HG03060 (cell line): Measurements from ENCODE around the gene APOBEC3B.
"Not testable (repeated sequence)": the region's sequence is repeated elsewhere in the genome, so short reads cannot be mapped to it uniquely, and the experiment has no call there.

Experiments used
- ATAC-seq: cut with Tn5 transposase; IDR thresholded peaks from one replicate; pipeline ENCODE4 v1.9.1; 2021; ENCODE audit warnings: low read depth, moderate number of reproducible peaks; ENCODE audit not compliant: unreplicated experiment

APOBEC3B gene

DNA sequence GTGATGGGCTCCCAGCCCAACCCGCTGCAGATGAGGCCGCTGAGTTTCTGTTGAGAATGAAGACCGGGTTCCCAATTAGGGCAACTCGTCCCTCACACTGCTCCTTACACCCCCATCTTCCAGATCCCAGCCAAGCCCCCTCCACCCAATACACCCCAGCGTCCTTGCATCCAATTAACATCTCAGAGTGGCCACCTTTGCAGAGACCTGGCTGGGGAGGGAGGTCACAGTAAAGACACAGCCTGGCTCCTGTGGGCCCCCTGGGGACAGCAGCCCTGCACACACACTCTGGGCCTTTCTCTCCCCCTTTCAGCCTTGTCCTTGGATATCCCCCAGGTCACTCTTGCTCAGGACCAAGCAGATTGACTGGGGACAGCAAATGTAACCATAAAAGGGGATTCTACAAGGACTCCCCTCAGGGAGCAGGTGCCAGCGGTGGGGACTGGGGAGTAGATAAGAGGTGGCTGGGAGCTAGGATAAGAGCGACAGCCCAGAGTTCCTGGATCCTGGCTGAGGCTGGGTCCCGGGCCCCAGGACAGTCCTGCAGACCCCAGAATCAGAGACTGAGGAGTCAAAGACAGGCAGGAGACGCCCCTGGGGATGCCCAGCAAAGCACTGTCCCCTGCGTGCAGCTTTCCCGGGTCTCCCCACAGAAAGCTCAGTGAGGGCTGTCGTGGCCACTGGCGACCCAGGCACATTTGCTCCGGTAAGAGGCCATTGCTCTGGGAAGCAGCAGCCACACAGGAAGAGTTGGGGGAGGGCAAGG, 16.4 kb upstream of the APOBEC3B start:
- ATAC-seq: no peak

- no peak for ATAC-seq
Measured at GRCh38 chr22:38966380-38966702, 15.8 kb upstream of the APOBEC3B start.

- ATAC-seq: no peak
Measured at GRCh38 chr22:38966942-38967341, 15.2 kb upstream of the APOBEC3B start.

DNA sequence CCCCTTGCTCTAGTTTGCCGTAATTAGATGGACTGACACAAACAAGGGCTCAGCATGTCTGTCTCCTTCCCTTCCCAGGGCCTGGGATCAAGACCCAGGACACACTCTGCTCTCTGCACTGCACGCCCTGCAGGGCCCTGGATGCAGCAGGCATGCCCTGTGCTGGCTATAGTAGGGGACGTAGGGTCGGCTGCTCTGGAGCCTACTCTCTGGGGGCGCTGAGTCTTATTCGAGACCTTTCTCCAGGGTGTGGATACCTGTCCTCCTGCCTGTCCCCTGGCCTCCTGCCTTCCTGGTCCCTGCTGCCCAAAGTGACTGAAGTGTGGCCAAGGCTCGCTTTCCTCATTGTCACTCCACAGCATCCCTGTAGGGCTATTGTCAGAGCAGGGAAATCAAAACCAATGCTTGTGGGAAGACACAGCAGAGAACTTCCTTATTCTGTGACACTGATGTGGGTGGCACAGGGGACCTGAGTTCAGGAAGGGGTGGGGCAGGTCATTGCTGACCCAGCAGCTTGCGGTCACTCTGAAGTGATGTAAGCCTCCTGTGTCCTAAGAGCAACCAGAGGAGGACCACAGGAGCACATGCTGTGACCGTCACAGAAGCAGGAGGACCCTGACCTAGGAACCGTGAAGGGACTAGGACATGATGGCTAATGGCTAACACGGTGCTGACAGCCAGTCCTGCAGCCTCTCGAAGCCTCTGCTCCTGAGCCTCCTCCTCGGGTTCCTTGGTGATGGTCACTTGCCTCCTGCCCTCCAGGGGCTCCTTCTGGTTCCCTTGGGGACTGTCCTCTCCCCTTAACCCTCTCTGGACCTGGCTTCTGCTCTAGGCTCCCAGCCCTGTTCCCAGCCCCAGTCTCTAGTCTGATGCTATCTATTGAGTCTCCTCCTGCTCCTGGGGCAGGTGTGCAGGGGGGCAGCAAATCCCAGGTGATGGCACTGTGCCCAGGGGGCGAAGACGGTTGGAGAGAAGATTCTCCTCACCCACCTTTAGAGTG, 14.4 kb upstream of the APOBEC3B start:
- ATAC-seq: no peak

GRCh38 chr22:38968801-38969200, 13.3 kb upstream of the APOBEC3B start:
- ATAC-seq: no peak

- no peak for ATAC-seq
Measured at GRCh38 chr22:38970551-38970950, 11.6 kb upstream of the APOBEC3B start.

DNA sequence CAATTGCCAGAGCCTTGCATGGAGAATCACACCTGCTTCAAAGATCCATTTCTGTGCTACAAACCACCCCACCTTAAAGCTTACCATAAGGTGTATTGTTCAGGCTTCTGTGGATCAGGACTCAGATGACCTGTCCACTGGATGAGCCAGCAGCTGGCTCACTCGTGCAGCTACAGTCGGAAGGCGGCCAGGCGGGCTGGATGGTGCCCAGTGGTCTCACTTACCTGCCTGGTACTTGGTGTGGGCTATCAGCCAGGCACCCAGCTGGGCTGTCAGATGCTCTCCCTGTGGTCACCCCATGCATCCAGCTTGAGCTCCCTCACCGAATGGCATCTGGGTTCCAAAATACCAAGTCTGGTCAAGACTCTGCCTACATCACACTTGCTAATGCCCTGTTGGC, 10.9 kb upstream of the APOBEC3B start:
- no peak for ATAC-seq

GRCh38 chr22:38971791-38972190, 10.4 kb upstream of the APOBEC3B start:
- ATAC-seq: no peak

GRCh38 chr22:38972558-38972957, 9.6 kb upstream of the APOBEC3B start:
- no peak for ATAC-seq

GRCh38 chr22:38973289-38974169, 8.6 kb upstream of the APOBEC3B start:
- ATAC-seq: no peak

DNA sequence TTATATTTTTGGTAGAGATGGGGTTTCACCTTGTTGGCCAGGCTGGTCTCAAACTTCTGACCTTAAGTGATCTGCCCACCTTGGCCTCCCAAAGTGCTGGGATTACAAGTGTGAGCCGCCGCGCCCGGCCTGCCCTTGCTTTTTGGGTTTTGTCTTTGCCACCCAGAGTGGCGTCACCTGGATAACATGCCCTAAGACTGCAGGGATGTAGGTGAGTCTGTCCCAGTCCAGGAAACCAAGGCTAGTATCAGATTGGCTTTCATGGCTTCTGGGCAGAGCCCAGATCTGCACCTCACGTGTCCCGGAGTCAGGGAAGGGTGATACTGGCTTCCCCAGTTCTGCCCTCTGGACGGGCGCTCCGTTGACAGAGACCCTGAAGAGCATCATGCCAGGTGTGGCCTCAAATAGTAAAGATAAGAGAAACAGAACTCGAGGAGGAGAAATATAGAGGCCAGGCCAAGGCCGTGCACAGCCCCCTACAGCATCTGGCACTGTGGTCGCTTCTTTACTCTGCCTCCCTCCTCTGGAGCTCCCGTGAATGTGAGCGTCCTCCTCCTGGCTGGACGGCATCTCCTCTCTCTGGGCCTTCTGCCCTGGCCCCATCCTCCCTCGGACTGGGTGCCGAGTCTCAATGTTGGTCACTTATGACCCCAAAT, 7.8 kb upstream of the APOBEC3B start:
- no peak for ATAC-seq

- no peak for ATAC-seq
Measured at GRCh38 chr22:38974826-38975175, 7.3 kb upstream of the APOBEC3B start.

- ATAC-seq: not testable (repeated sequence)
Measured at GRCh38 chr22:38977289-38977688, 4.9 kb upstream of the APOBEC3B start.

- ATAC-seq: not testable (repeated sequence)
Measured at GRCh38 chr22:38980587-38980986, 1.6 kb upstream of the APOBEC3B start.

- ATAC-seq: no peak
Measured at GRCh38 chr22:38981005-38981991, 849 bp upstream of the APOBEC3B start.

DNA sequence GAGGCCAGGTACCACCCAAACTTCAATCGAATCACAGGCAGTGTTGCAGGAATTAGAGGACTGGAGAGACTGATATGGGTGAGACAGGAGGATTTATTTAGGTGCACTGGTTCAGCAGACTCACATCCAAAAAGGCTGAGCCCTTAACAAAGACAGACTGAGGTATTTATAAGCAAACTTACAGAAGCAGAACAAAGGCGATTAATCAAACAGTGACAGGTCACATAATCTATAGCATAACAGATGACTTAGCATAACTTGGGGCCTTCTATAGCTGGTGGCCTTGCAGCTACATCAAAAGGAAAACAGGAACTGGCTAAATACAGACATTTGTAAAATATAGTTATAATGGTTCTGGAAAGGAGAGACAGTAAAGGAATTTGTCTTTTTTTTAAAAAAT, 2.1 kb downstream of the APOBEC3B start:
- no peak for ATAC-seq

GRCh38 chr22:38984784-38985757, 2.9 kb downstream of the APOBEC3B start:
- ATAC-seq: peak; percentile 68

- ATAC-seq: no peak
Measured at GRCh38 chr22:38986629-38987028, 4.5 kb downstream of the APOBEC3B start.
